VCaP (cell line): Measurements from ENCODE around the gene CCDC82.

Experiments used
- H3K27ac ChIP-seq: fragments of 450-650 bp; 2 replicates; pipeline ENCODE4 v1.5.1; 2017
- CTCF ChIP-seq: fragments of 450-650 bp; conservative IDR thresholded peaks from 2 replicates; pipeline ENCODE4 v1.5.1; 2017; ENCODE audit warnings: mild to moderate bottlenecking, moderate library complexity

Gene CCDC82

GRCh38 chr11:96340555-96340885 is 49.2 kb downstream of the CCDC82 start:
- H3K27ac ChIP-seq = no peak overlapping the region
- no peak for TF ChIP-seq CTCF

GRCh38 chr11:96339706-96340554 is 49.8 kb downstream of the CCDC82 start:
- no peak for TF ChIP-seq CTCF

GRCh38 chr11:96338910-96339705 is 50.6 kb downstream of the CCDC82 start:
- TF ChIP-seq CTCF = no peak
- no peak overlapping the region for H3K27ac ChIP-seq

More at GRCh38 chr11:96339706-96340554, 49.8 kb downstream of the CCDC82 start:
- no peak overlapping the region for H3K27ac ChIP-seq

GRCh38 chr11:96337541-96338431 is 51.9 kb downstream of the CCDC82 start:
- peak overlapping the region; percentile 22 for H3K27ac ChIP-seq
- no peak for TF ChIP-seq CTCF

- H3K27ac ChIP-seq = no peak overlapping the region
- no peak for TF ChIP-seq CTCF
These were observed 54.3 kb downstream of the CCDC82 start for GRCh38 chr11:96335388-96335787.

- no peak for TF ChIP-seq CTCF
- no peak overlapping the region for H3K27ac ChIP-seq
These were observed 55.5 kb downstream of the CCDC82 start for GRCh38 chr11:96334219-96334618.
